Astrocyte of the spinal cord (primary cell): Measurements from ENCODE around the gene NEUROD1.

ENCODE experiments used
- DNase-seq: peaks from one replicate; pipeline ENCODE4 v3.0.0; 2011; ENCODE audit warnings: low read depth, low spot score
- H3K4me3 ChIP-seq: 2 replicates; pipeline ENCODE4 v1.5.1; 2011; ENCODE audit warnings: low read depth, mild to moderate bottlenecking, low read length, moderate library complexity
- in situ Hi-C: cut with HindIII; loops from 2 replicates; pipeline ENCODE4 v1.10.0; 2017; ENCODE audit warnings: low sequenced_read_pairs
- TF ChIP-seq, protein P1 (sequence below): IDR thresholded peaks from 2 replicates; pipeline ENCODE4 v1.5.1; 2012; ENCODE audit warnings: low read depth, mild to moderate bottlenecking, low read length, inconsistent platforms

NEUROD1 gene

DNA sequence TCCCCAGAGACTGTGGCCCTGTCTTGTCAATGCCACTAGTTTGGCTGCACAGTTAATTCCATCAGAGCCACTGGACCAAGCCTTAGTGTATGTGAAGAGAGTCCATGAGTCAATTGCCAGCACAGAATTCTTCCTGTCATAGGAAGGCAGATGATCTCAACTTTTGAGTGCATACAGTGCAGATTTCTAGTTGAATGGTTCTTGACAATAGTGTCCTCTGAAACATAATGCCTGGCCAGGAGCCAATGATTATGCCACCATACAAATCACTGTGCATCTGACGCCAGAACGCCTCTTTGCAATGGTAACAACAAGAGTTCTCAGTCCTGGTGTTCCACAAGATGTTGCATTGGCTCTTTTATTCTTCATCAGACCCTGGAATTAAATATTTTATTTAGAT is 7.1 kb downstream of the NEUROD1 start:
- TF ChIP-seq, protein P1, sequence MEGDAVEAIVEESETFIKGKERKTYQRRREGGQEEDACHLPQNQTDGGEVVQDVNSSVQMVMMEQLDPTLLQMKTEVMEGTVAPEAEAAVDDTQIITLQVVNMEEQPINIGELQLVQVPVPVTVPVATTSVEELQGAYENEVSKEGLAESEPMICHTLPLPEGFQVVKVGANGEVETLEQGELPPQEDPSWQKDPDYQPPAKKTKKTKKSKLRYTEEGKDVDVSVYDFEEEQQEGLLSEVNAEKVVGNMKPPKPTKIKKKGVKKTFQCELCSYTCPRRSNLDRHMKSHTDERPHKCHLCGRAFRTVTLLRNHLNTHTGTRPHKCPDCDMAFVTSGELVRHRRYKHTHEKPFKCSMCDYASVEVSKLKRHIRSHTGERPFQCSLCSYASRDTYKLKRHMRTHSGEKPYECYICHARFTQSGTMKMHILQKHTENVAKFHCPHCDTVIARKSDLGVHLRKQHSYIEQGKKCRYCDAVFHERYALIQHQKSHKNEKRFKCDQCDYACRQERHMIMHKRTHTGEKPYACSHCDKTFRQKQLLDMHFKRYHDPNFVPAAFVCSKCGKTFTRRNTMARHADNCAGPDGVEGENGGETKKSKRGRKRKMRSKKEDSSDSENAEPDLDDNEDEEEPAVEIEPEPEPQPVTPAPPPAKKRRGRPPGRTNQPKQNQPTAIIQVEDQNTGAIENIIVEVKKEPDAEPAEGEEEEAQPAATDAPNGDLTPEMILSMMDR = no peak
- no peak overlapping the region for H3K4me3 ChIP-seq
- no peak for DNase-seq
- in situ Hi-C loops = no loop called here

DNA sequence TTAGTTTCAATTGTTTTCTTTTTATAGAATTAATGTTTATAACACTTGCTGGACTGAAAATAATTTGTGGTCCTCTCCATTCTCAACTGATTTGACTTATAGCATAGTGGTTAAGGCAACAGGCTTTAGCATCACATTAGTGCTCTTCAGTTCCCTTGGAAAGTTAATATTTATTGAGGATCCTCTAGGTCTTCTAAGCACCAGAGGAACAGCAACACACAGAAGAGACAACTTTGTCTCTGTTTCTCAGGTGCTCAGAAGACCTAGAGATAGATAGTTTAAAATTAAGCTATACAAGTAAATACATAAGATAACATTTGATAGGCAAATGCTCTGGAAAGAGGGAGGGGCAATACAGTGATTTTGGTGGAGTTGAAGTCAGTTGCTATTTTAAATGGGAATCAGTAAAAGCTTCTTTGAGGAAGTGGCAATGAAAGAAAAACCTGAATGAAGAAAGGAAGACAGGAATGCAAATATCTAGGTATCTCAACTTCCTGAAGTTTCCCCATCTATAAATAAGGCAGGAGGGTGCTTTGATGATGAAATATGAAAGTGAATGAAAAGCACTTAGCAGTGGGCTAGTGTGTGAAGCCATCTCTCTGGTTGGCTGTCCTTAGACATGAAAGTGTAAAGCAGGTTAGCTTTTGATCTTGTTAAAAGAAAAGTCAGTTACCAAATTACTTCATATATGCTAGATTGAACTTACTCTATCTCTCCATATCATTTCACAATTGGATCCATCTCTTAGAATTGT is 7.9 kb downstream of the NEUROD1 start:
- DNase-seq = no peak
- in situ Hi-C loops = no loop called here
- TF ChIP-seq, protein P1 = no peak
- no peak overlapping the region for H3K4me3 ChIP-seq

GRCh38 chr2:181670632-181671031 is 9.7 kb downstream of the NEUROD1 start:
- in situ Hi-C loops = no loop called here
- TF ChIP-seq, protein P1 = no peak
- no peak for DNase-seq
- H3K4me3 ChIP-seq = no peak overlapping the region

GRCh38 chr2:181667234-181667633 is 13.1 kb downstream of the NEUROD1 start:
- TF ChIP-seq, protein P1 = no peak
- no peak overlapping the region for H3K4me3 ChIP-seq
- in situ Hi-C loops = no loop called here
- DNase-seq = no peak

- TF ChIP-seq, protein P1 = no peak
- in situ Hi-C loops = no loop called here
- no peak for DNase-seq
- H3K4me3 ChIP-seq = no peak overlapping the region
Measured at GRCh38 chr2:181662287-181662686, 18.0 kb downstream of the NEUROD1 start.

- TF ChIP-seq, protein P1 = no peak
- H3K4me3 ChIP-seq = no peak overlapping the region
- in situ Hi-C loops = no loop called here
- no peak for DNase-seq
Measured at GRCh38 chr2:181660181-181660580, 20.1 kb downstream of the NEUROD1 start.
